ENCODE data around the gene ETDC.
"Not testable (repeated sequence)": the region's sequence is repeated elsewhere in the genome, so short reads cannot be mapped to it uniquely, and the experiment has no call there.

Gene ETDC

DNA sequence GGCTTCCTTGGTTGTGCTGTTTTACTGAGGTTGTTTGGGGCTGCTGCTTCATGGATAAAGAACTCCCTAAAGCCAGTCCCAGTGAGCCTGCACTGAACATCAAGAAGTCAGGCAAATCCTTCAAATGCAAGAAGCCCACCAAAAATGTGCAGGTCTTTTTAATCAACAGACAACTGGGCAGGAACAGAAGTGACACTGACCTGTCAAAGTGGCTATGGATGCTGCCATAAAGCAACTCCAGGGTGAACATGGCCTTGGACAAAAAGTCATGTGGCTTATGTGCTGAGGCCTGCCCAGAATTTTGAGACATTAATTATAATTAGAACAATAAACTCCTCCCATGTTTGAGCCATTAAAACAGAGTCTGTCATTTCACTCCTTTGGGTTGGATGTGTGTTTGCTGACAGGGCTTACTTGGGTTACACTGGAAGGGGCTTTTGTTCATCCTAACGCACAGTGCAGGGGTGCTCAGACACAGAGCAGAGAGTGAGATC lies at the start of gene ETDC:
ETDC (plus strand) TSS at position 51 of the 494 bp plus-strand sequence; CDS start at position 51, 0 bp downstream.
- no peak for DNase-seq (ENCODE audit: low spot score)

DNA sequence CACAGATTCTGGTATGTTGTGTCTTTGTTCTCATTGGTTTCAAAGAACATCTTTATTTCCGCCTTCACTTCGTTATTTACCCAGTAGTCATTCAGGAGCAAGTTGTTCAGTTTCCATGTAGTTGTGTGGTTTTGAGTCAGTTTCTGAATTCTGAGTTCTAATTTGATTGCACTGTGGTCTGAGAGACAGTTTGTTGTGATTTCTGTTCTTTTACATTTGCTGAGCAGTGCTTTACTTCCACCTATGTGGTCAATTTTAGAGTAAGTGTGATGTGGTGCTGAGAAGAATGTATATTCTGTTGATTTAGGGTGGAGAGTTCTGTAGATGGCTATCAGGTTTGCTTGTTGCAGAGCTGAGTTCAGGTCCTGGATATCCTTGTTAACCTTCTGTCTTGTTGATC lies 48.3 kb upstream of the ETDC start:
- not testable (repeated sequence) for DNase-seq (ENCODE audit: low spot score)

DNA sequence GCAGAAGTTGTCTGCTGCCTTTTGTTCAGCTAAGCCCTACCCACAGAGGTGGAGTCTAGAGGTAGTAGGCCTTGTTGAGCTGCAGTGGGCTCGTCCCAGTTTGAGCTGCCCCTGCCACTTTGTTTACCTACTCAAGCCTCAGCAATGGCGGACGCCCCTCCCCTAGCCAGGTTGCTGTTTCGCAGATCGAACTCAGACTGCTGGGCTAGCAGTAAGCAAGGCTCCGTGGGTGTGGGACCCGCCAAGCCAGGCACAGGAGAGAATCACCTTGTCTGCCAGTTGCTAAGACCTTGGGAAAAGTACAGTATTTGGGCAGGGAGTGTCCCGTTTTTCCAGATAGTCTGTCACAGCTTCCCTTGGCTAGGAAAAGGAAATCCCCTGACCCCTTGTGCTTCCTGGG lies 45.9 kb upstream of the ETDC start:
- not testable (repeated sequence) for DNase-seq (ENCODE audit: low spot score)

DNA sequence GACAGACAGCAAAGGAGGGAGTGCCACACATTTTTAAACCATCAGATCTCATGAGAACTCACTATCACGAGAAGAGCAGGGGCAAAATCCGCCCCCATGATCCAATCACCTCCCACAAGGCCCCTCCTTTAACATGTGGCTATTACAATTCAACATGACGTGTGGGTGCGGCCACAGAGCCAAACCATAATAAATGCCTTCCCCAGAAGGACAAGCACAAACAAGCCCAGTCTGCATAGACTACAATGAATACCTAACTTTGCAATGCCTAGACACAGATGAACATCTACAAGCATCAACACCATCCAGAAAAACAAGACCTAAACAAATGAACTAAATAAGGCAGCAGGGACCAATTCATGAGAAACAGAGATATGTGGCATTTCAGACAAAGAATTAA lies 45.1 kb upstream of the ETDC start:
- DNase-seq (ENCODE audit: low spot score): no peak

DNA sequence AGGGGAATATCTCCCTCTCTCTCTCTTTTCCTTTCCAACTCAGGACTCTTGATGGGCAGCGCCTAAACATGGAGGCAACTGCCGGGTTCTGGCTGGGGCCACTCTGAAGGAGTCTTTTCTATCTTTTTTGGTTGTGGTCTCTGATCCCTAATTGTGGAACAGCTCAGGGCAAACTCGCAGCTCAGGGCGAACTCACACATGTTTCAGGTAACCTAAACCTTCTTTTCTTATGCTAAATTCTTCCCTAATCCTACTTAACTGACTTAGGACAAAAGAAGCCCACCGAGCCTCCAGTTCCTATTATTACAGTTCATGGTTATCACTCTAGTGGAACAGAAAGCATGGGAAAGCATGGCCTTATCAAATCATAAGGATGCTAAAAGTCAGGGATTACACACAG lies 36.1 kb upstream of the ETDC start:
- no peak for DNase-seq (ENCODE audit: low spot score)

DNA sequence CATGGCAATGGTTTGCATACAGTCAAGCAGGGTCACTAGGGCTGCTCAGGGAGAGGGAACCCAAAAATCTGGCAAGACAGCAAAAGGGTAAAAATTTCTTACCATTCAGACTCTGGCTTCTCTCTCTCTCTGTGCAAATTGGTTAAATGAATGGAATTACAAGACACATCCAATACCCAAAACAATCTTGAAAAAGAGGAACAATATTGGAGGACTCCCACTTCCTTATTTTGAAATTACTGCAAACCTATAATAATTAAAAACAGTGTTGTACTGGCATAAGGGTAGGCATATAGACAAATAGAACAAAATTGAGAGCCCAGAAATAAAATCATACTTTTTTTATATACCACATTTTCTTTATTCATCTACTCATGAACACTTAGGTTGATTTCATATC lies 33.3 kb upstream of the ETDC start:
- DNase-seq (ENCODE audit: low spot score): no peak

DNA sequence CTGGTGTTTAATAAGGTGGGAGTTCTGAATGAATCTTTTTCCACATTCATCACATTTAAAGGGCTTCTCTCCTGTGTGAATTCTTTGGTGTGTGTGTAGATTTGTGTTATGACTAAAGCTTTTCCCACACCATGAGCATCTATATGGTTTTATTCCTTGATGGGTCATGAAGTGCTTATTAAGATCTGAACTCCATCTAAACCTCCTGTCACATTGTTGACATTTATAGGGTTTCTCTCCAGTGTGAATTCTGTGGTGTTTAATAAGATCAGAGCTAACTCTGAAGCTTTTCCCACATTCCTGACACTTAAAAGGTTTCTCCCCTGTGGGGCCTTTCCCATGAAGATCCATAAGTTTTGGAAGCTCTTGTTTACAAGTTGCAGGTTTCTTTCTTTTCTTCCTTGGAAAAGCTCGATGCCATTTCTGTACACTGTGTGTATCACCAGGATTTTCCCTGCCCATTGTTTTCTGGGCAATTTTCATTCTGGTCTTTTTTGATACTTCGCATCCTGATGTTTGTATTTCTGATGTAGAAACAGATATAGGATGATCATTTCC lies 21.9 kb upstream of the ETDC start:
- no peak for DNase-seq (ENCODE audit: low spot score)

DNA sequence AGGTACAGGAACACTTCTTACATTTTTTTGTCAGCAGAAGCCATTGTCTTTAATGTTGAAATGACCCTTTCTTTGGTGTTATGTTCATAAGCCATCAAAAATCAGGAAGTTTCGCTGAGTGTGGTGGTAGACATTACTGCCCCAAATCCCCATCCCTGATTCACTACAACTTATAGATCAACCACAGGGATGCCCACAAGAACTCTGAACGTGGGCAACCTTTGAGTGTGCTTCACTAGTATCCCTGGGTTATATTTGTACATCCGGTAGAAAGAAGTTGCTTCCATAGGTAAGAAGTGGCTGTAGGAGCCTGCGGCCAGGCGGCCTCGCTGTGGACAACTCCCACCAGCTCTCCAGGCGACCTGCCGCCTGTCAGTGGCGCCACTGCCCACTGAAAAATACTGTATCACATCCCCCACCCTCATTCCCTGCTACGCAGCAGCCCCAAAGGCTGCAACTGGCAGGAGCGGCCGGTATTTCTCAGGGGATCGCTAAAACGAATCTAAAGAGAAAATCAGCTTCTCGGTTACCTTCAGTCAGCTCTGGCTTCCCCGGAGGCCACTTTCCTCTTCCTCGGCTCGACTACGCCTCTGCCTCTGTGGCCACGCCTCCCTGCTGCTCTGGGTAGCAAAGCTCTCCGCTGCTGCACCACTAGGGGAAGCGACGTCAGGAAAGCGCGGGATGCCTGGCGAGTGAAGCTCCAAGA lies 13.9 kb upstream of the ETDC start:
- DNase-seq (ENCODE audit: low spot score): peak; percentile 51

DNA sequence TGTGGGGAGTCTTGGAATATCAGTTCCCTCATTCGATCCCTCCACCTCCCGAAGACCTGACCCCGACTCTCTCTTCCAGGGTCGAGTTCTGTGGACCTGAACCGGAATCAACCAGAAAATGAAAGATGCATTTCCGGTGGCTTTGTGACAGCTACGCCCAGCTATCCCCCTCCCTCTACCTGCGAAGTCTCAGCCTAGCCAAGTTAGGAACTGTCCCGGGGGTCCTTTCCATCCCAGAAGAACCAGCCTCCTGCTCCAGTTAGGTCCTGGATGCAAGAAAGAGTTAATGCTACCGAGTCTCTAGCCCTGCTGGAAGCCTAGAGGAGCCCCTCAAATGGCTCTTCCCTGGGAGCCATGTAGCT lies 13.4 kb upstream of the ETDC start:
- no peak for DNase-seq (ENCODE audit: low spot score)

DNA sequence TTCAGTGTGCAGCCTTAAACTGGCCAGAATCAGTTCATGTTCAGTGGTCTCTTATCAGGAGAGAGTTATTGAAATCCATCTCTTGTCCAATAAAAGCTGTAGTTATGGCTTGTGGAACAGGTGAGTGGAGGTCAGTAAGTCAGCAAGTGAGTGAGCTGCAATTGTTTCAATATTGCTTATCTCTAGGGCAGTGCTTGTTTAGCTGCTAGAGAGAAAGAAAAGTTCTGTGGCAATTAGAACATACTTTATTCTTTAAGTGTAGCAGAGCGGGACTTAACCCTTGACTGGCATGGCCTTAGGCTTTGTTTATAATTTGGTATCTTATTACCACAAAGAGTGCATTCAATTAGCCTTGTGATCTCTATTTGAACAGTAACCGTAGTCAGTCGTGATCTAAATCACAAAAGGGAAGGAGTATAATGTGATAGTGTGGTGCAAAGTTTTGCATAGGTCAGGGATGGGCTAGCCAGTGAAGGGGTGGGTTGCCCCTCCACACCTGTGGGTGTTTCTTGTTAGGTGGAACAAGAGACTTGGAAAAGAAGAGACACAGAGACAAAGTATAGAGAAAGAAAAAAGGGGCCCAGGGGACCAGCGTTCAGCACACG lies 6.9 kb upstream of the ETDC start:
- DNase-seq (ENCODE audit: low spot score): no peak

DNA sequence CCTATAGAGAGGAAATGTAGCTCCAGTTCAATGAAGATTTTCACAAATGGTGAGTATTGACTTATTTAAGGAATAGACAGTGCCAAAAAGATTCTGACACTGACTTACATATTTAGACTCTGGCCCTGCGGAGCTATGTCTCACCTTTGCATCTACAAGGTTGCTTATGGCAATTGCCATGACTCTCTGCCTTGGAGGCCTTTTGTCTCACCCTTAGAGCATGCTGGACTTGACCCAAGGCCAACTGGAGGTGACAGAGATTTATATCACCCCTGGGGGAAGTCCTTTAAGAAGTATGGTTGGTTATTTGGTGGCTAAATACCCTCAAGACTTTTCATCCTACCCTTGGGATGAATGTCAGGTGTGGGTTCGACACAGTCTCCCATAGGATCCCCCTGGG lies 4.5 kb upstream of the ETDC start:
- DNase-seq (ENCODE audit: low spot score): no peak

DNA sequence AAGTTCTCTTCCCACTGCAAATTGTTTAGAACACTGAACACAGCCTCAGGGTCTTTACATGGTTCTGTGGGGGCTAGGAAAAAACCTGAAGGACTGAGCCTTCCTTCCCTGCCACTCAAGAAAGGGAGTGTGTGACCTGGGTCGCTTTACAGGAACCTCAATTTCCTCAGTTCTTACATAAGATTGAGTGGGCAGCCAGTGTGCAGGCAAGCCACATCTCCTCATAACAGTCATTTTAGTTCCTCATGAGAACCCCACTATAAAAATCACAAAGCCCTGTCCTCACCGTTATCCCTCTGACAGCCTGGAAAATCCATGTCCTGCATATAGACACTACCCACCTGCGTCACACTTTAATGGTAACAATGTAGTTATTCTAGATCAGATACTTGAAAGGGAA lies 2.1 kb upstream of the ETDC start:
- DNase-seq (ENCODE audit: low spot score): no peak

DNA sequence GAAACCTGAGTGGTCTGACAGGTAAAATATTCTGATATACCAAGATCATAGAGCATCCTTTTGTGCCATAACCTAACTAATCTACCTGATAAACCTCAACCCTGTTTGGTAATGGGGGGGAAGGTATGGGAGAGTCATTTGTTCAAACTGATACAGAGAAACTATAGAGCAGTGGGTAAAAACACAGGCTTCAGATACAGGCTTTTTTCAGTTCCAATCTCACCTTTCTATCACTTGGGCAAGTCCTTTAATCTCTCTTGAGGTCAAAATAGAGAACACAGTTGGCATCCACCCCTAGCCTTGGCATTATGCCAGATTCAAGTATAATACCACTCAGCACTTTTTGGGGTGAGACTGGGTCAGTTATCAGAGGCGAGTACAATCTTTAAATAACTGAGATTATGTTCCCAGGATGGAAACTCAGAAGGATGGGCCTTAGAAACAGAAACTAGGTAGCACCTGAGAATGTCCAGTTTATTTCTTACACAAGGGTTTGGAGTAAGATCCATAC lies 880 bp upstream of the ETDC start:
- DNase-seq (ENCODE audit: low spot score): no peak

DNA sequence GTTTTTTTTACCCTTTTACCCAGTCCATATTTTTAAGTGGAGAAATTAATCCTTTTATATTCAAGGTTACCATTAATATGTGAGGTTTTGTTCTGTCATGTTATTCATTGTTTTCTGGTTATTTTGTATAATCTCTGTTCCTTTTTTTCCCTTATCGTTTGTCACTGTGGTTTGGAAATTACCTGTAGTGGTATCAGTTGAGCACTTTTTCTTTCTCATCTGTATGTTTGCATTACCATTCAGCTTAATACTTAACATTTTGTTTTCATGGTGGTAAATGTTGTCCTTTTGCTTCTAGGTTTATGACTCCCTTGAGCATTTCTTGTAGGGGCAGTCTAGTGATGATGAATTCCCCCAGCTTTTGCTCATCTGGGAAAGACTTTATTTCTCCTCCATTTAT lies 6.6 kb downstream of the ETDC start:
- no peak for DNase-seq (ENCODE audit: low spot score)

DNA sequence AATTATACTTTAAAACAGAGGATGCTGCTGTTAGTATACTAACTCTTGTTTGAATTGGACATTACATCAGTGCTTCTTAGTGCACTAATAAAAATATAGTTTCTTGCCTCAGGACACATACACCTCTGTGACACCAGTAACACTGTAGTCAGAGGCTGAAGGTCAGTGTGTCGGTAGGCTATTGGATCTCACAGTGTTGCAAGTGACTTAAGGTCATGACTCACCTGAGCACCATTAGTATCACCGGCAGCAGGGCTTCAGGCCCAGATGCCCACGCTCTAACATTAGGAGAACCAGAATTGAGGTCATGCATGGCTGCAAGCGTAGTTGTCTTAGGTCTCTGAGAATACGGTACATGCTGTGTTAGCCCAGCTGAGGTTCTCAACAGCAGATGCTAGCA lies 15.2 kb downstream of the ETDC start:
- DNase-seq (ENCODE audit: low spot score): no peak

DNA sequence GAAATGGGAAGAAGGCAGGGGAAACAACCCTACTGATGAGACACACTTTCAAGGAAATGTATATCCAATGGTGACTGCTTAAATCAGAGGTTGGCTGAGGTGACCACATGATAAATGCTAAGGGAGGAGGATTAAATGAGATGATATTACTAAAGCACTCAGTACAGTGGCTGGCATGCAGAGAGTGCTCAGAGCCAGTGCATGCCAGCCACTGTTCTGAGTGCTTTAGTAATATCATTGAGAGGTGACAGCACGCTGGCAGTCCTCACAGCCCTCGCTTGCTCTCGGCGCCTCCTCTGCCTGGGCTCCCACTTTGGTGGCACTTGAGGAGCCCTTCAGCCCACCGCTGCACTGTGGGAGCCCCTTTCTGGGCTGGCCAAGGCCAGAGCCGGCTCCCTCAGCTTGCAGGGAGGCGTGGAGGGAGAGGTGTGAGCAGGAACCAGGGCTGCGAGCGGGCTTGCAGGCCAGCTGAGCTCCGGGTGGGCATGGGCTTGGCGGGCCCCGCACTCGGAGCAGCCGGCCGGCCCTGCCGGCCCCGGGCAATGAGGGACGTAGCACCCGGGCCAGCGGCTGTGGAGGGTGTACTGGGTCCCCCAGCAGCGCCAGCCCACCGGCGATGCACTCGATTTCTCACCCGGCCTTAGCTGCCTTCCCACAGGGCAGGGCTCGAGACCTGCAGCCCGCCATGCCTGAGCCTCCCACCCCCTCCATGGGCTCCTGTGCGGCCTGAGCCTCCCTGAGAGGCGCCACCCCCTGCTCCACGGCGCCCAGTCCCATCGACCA lies 15.9 kb downstream of the ETDC start:
- not testable (repeated sequence) for DNase-seq (ENCODE audit: low spot score)

DNA sequence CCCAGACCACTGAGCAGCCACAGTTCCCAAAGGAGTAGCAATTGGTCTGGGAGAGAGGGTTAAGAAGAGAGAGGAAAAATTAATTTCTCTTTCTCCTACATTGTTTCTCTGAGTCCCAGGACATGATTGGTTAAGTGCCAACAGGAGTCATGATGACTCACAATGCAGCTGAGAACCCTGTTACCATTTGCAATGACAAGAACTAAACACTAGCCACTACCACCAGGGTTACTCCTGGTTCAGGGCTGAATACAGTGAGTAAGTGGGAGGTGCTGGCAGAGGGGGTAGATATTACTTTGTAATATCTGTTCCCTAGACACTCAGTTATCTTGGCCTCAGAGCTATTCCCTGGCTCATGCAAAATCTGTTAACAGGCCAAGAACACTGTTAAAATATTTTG lies 18.0 kb downstream of the ETDC start:
- DNase-seq (ENCODE audit: low spot score): no peak

DNA sequence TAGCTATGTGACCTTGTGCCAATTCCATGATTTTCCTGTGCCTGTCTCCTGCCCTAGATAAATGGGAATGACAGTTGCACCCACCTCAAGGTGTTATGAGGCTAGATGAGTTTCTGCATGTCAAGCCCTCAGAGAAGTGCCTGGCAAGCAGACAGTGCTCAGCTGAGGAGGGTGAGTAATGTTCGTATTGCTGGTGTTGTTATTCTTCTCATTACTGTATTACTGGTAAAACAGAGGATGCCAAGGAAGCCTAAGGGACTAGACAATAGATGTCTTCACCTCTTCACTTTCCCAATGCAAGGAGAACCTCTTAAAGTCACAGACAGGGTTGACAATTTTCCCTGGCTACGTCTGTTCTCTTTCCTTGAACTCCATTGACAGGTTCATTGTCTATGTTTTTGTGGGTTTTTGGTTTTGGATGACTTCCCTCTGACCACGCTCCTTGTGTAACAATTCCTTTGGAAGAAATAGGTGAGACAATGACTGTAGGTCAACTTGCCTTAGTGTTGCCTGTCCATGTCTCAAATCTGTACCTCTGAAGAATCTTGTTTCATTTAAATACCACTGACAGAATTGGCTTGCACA lies 19.2 kb downstream of the ETDC start:
- no peak for DNase-seq (ENCODE audit: low spot score)

DNA sequence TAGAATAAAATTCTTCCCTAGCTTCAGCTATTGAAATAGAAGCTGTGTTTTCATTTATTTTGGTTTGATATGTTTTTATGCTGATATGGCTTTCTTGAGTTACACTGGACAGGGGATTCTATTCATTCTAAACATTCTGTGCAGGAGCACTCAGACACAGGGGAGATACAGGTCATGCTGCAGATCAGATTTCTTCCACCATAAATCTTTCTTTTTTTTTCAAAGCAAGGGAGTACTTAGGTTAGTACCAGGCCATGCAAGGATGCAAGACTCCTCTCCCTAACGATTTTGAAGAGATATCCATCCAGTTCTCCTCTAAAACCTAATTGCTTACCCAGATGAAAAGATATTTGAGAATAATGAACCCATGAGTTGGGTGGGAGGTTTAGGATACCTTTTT lies 21.4 kb downstream of the ETDC start:
- DNase-seq (ENCODE audit: low spot score): no peak

DNA sequence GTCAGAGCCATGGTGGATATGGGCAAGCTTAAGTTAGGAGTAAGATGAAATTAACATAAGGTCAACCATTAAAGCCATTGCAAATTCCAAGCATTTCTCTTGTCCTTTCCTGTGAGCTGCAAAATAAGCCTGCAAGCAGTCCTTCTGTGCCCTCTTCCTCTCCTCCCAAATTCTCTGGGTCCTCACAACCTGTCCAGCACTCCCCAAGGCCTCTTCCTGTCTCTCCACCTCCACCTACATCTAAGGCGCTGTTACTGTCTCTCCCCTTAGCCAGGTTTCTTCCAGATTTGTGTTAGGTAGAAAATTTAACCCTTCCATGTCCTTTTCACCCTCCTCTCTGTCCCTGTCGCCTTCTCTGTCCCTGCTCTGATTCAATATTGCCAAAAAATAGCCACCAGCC lies 22.2 kb downstream of the ETDC start:
- no peak for DNase-seq (ENCODE audit: low spot score)

DNA sequence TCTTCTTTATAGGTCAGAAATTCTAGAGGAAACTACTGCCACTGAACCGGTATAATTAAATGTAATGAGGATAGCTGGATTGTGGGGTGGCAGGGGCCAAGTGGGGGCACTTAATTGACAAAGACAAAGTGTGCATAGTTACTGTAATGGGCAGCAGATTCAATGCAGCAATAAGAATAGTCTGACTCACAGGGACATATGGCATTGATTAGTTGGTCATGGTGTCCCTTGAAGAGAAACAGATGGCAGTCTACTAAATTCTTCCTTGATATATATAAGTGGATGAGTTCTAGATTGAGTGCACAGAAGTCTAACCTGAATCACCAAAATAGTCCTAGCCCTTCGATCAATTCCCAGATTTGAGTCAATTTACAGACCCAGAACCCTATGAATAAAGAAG lies 31.6 kb downstream of the ETDC start:
- DNase-seq (ENCODE audit: low spot score): no peak

DNA sequence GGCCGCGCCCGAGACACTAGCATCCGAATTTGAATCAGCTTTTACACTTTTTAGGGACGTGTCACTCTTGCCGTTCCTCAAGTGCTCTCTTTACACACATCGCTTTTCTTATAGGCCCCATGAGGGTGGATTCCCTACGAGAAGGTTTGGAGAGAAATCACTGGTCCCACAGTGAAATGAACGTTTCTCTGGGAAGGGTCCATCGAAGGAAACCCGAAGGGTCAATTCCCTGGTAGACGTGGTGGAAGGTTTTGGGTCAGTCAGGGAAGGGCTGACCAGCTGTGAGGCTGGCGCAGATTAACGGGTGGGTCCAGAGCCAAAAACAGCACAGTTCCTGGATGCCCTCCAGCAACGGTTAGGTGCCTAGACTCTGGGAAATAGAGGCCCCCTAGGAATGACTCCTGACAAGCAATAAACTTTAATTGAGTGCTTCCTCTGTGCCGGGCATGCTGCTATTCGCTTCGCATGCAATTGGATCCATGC lies 35.9 kb downstream of the ETDC start:
- no peak for DNase-seq (ENCODE audit: low spot score)
